A673 (cell line): Measurements from ENCODE around the gene CCDC12. TPM values are rescaled to one million over a fixed set of nuclear protein-coding genes. Genes with fewer than 3 reads are reported as not detected.

Source experiments
- BruUV-seq: library from RNA; stranded (reverse); fragments of 400-500 nt; replicated peaks from 2 replicates; lab custom pipeline; 2021; lab: Mats Ljungman, UMichigan
- CTCF ChIA-PET: fragments of 300-600 bp; sonication (Branson Sonifier 250); formaldehyde crosslinking; loops from one replicate; lab custom pipeline; 2022; ENCODE audit warnings: antibody characterized with exemption; lab: Charles Lee
- POLR2A ChIA-PET: fragments of 300-600 bp; sonication (Branson Sonifier 250); formaldehyde crosslinking; loops from one replicate; lab custom pipeline; 2022; ENCODE audit warnings: antibody characterized with exemption; ENCODE audit not compliant: low non-redundant PET; lab: Charles Lee
- DNase-seq: peaks from one replicate; pipeline ENCODE4 v3.0.0-alpha.2; 2015; ENCODE audit warnings: low spot score
- H3K27ac ChIP-seq: fragments of 200-600 bp; sonication (generic); 2 replicates; pipeline ENCODE4 v1.5.1; 2016; ENCODE audit warnings: mixed run types, low read depth, mild to moderate bottlenecking, mixed read lengths, antibody characterized with exemption, low read length; ENCODE audit not compliant: poor library complexity, severe bottlenecking
- H3K27me3 ChIP-seq: fragments of 200-600 bp; sonication (generic); replicated peaks from 2 replicates; pipeline ENCODE4 v1.6.1; 2017; ENCODE audit warnings: mixed run types, low read depth, mild to moderate bottlenecking, mixed read lengths, antibody characterized with exemption, low read length; ENCODE audit not compliant: insufficient read depth, poor library complexity
- H3K36me3 ChIP-seq: fragments of 200-600 bp; sonication (generic); 2 replicates; pipeline ENCODE4 v1.6.1; 2016; ENCODE audit warnings: mixed run types, mild to moderate bottlenecking, mixed read lengths, antibody characterized with exemption, low read length; ENCODE audit not compliant: insufficient read depth, poor library complexity, severe bottlenecking
- H3K4me1 ChIP-seq: fragments of 200-600 bp; sonication (generic); 2 replicates; pipeline ENCODE4 v1.6.1; 2017; ENCODE audit warnings: mixed run types, mild to moderate bottlenecking, mixed read lengths, antibody characterized with exemption, low read length; ENCODE audit not compliant: insufficient read depth, poor library complexity, severe bottlenecking
- H3K4me3 ChIP-seq: fragments of 200-600 bp; sonication (generic); 2 replicates; pipeline ENCODE4 v1.5.1; 2016; ENCODE audit warnings: low read depth, mixed run types, mild to moderate bottlenecking, mixed read lengths, low read length; ENCODE audit not compliant: poor library complexity, severe bottlenecking
- H3K9me3 ChIP-seq: fragments of 200-600 bp; sonication (generic); 2 replicates; pipeline ENCODE4 v1.6.1; 2016; ENCODE audit warnings: mixed run types, low read depth, mild to moderate bottlenecking, mixed read lengths, antibody characterized with exemption, low read length; ENCODE audit not compliant: poor library complexity, severe bottlenecking
- EZH2 ChIP-seq: fragments of 200-600 bp; sonication (generic); IDR thresholded peaks from 2 replicates; pipeline ENCODE4 v1.6.1; 2017; ENCODE audit warnings: borderline replicate concordance, low read depth, mild to moderate bottlenecking, mixed read lengths, antibody characterized with exemption, low read length; ENCODE audit not compliant: poor library complexity, severe bottlenecking
- intact Hi-C: fragments of 100-400 bp; cut with micrococcal nuclease; formaldehyde crosslinking; loops from one replicate; pipeline ENCODE4 v1.10.0; 2022; ENCODE audit not compliant: unreplicated experiment
- total RNA-seq: library from RNA; stranded (reverse); gene quantifications from 2 replicates; pipeline ENCODE4 v1.2.3, GENCODE V29; 2021
- TF ChIP-seq, protein P1 (sequence below): fragments of 300-800, 200-600 bp; sonication (generic); conservative IDR thresholded peaks from 2 replicates; pipeline ENCODE4 v1.5.1; 2017; ENCODE audit warnings: low read depth, mild to moderate bottlenecking, antibody characterized with exemption, low read length, moderate library complexity, mixed read lengths

The CCDC12 gene
- total RNA-seq, 1 experiment from 2014 or later = 28.2 TPM

DNA sequence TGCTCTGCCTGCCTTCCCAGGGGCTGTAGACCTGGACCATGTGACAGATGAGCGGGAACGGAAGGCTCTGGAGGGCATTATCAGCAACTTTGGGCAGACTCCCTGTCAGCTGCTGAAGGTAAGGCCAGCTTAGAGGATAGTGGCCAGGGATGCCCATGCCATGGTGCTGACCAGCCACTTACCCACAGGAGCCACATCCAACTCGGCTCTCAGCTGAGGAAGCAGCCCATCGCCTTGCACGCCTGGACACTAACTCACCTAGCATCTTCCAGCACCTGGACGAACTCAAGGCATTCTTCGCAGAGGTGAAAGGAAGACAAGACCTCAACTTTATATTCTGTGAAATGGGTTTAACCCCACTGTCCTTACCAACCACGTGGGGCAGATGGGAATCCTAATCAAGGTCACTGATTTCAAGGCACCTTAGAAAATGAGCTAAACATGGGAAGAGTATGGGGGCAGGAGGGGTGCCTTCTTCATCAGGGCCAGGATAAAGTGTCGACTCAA lies 29.7 kb upstream of the CCDC12 start:
- no peaks in the 10 kb centered on the region for H3K4me1 ChIP-seq
- intact Hi-C loops = no loop called here
- no TSS peak for BruUV-seq
- no peaks in the 10 kb centered on the region for H3K36me3 ChIP-seq
- ChIA-PET POLR2A (no interaction called here), CTCF (no interaction called here)
- H3K4me3 ChIP-seq = no peak overlapping the region
- no peak for TF ChIP-seq EZH2
- TF ChIP-seq, protein P1, sequence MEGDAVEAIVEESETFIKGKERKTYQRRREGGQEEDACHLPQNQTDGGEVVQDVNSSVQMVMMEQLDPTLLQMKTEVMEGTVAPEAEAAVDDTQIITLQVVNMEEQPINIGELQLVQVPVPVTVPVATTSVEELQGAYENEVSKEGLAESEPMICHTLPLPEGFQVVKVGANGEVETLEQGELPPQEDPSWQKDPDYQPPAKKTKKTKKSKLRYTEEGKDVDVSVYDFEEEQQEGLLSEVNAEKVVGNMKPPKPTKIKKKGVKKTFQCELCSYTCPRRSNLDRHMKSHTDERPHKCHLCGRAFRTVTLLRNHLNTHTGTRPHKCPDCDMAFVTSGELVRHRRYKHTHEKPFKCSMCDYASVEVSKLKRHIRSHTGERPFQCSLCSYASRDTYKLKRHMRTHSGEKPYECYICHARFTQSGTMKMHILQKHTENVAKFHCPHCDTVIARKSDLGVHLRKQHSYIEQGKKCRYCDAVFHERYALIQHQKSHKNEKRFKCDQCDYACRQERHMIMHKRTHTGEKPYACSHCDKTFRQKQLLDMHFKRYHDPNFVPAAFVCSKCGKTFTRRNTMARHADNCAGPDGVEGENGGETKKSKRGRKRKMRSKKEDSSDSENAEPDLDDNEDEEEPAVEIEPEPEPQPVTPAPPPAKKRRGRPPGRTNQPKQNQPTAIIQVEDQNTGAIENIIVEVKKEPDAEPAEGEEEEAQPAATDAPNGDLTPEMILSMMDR = no peak
- no peak for DNase-seq
- H3K9me3 ChIP-seq = no peaks in the 10 kb centered on the region
- H3K27me3 ChIP-seq = no peaks in the 10 kb centered on the region
- no peak overlapping the region for H3K27ac ChIP-seq

DNA sequence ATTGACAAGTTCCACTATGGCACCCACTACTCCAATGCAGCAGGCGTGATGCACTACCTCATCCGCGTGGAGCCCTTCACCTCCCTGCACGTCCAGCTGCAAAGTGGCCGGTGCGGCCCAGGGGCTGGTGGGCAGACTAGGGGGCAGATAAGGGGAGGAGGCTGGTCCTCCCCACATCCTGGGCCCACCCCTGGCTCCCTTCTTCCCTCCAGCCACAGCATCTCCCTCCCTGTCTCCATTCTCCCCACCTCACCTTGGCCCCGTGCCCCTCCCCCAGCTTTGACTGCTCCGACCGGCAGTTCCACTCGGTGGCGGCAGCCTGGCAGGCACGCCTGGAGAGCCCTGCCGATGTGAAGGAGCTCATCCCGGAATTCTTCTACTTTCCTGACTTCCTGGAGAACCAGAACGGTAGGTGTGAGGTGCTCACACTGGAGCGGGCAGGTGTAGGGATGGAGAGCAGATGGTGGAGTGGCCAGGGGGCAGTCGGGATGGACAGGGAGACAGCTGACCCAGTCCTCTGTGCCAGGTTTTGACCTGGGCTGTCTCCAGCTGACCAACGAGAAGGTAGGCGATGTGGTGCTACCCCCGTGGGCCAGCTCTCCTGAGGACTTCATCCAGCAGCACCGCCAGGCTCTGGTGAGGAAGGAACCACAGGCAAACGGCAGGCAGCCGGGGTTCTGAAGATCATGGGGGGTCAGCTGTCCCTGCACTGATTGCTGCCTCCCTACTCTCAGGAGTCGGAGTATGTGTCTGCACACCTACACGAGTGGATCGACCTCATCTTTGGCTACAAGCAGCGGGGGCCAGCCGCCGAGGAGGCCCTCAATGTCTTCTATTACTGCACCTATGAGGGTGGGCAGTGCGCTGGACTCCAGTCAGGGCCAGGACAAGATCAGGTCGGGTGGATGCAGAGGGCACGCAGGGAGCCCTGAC lies 28.9 kb upstream of the CCDC12 start:
- no peak overlapping the region for H3K27ac ChIP-seq
- no peak for DNase-seq
- intact Hi-C loops = no loop called here
- CTCF ChIA-PET = no interaction called here
- no peak overlapping the region for H3K4me3 ChIP-seq
- H3K27me3 ChIP-seq = no peaks in the 10 kb centered on the region
- H3K4me1 ChIP-seq = no peaks in the 10 kb centered on the region
- POLR2A ChIA-PET = no interaction called here
- no peaks in the 10 kb centered on the region for H3K36me3 ChIP-seq
- no TSS peak for BruUV-seq
- H3K9me3 ChIP-seq = no peaks in the 10 kb centered on the region
- TF ChIP-seq EZH2 = no peak
- TF ChIP-seq, protein P1 = no peak

DNA sequence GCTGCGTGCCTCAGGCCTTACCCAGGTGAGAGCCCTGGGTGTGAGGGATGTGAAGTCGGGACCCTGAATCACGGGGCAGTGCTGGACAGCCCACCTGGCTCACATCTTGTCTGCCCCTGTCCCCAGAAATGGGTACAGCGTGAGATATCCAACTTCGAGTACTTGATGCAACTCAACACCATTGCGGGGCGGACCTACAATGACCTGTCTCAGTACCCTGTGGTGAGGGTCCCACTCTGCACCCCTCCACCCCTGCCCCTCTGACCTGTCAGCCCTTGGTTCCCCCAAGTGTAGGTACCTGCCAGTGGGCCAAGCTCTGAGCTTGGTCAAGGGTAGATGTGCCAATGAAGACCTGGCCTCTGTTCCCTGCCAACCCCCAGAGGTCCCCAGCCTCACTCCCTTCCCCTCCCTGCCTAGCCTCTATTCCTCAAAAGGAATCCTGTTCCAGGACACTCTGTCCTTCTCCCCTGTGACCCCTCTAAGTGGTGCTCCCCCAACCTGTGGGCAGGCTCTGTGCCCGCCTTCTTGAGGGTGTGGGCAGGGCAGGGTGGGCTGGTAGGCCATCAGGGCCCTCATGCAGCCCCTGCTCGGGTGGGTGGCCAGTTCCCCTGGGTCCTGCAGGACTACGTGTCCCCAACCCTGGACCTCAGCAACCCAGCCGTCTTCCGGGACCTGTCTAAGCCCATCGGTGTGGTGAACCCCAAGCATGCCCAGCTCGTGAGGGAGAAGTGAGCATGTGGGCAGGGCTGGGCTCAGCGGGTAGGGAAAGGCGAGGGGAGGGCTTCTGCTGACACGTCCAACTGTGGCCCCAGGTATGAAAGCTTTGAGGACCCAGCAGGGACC lies 28.0 kb upstream of the CCDC12 start:
- CTCF ChIA-PET = no interaction called here
- no peak for DNase-seq
- Histone ChIP-seq H3K27me3 (no peaks in the 10 kb centered on the region), H3K4me3 (no peak overlapping the region), H3K9me3 (no peaks in the 10 kb centered on the region), H3K27ac (no peak overlapping the region), H3K4me1 (no peaks in the 10 kb centered on the region), H3K36me3 (no peaks in the 10 kb centered on the region)
- intact Hi-C loops = no loop called here
- POLR2A ChIA-PET = no interaction called here
- no TSS peak for BruUV-seq
- TF ChIP-seq EZH2 = no peak
- TF ChIP-seq, protein P1 = no peak
